OCI-LY7 (cell line): Measurements from ENCODE around the gene HPSE2. TPM values are rescaled to one million over a fixed set of nuclear protein-coding genes. Genes with fewer than 3 reads are reported as not detected.

Experiments used
- BruUV-seq: library from RNA; stranded (reverse); fragments of 400-500 nt; replicated peaks from 2 replicates; lab custom pipeline; 2021; lab: Mats Ljungman, UMichigan
- CTCF ChIA-PET: fragments of 300-600 bp; sonication (Branson Sonifier 250); formaldehyde crosslinking; loops from one replicate; lab custom pipeline; 2022; ENCODE audit warnings: antibody characterized with exemption; ENCODE audit not compliant: unreplicated experiment; lab: Charles Lee
- POLR2A ChIA-PET: fragments of 300-600 bp; sonication (Branson Sonifier 250); formaldehyde crosslinking; loops from one replicate; lab custom pipeline; 2022; ENCODE audit warnings: antibody characterized with exemption; lab: Charles Lee
- DNase-seq: peaks from one replicate; pipeline ENCODE4 v3.0.0-alpha.2; 2015; ENCODE audit warnings: low spot score
- H2AFZ ChIP-seq: fragments of 200-600 bp; sonication (generic), shearing (Covaris generic); 2 replicates; pipeline ENCODE4 v1.6.1; 2014; ENCODE audit warnings: mild to moderate bottlenecking, antibody characterized with exemption, low read length, moderate library complexity
- H3K27ac ChIP-seq: fragments of 200-600 bp; sonication (generic); 2 replicates; pipeline ENCODE4 v1.5.1; 2014; ENCODE audit warnings: mixed run types, low read depth, mild to moderate bottlenecking, moderate library complexity, low read length, inconsistent platforms; ENCODE audit not compliant: poor library complexity, severe bottlenecking
- H3K36me3 ChIP-seq: fragments of 200-600 bp; sonication (generic); 2 replicates; pipeline ENCODE4 v1.6.1; 2014; ENCODE audit warnings: mild to moderate bottlenecking, antibody characterized with exemption, low read length, moderate library complexity, mixed read lengths; ENCODE audit not compliant: insufficient read depth
- H3K4me1 ChIP-seq: fragments of 200-600 bp; sonication (generic); 2 replicates; pipeline ENCODE4 v1.5.1; 2014; ENCODE audit warnings: mild to moderate bottlenecking, low read length; ENCODE audit not compliant: insufficient read depth, poor library complexity, severe bottlenecking
- H3K4me2 ChIP-seq: fragments of 200-600 bp; sonication (generic); 2 replicates; pipeline ENCODE4 v1.6.1; 2014; ENCODE audit warnings: mild to moderate bottlenecking, low read length
- H3K4me3 ChIP-seq: fragments of 200-600 bp; sonication (generic); 2 replicates; pipeline ENCODE4 v1.5.1; 2014; ENCODE audit warnings: mild to moderate bottlenecking, low read depth, low read length; ENCODE audit not compliant: poor library complexity, severe bottlenecking
- H3K79me2 ChIP-seq: fragments of 200-600 bp; sonication (generic); 2 replicates; pipeline ENCODE4 v1.6.1; 2016; ENCODE audit warnings: low read depth, mild to moderate bottlenecking, low read length, moderate library complexity, mixed read lengths; ENCODE audit not compliant: insufficient read depth
- H3K9me2 ChIP-seq: fragments of 200-600 bp; sonication (generic); 2 replicates; pipeline ENCODE4 v1.6.1; 2016; ENCODE audit warnings: mild to moderate bottlenecking, low read length, mixed read lengths; ENCODE audit not compliant: insufficient read depth
- H3K9me3 ChIP-seq: fragments of 200-600 bp; sonication (generic); 2 replicates; pipeline ENCODE4 v1.6.1; 2014; ENCODE audit warnings: mild to moderate bottlenecking, mixed run types, low read length, mixed read lengths
- H4K20me1 ChIP-seq: fragments of 200-600 bp; sonication (generic); 2 replicates; pipeline ENCODE4 v1.6.1; 2014; ENCODE audit warnings: mild to moderate bottlenecking, antibody characterized with exemption, low read length, moderate library complexity, mixed read lengths; ENCODE audit not compliant: insufficient read depth
- CTCF ChIP-seq: fragments of 200-600 bp; sonication (generic); conservative IDR thresholded peaks from 2 replicates; pipeline ENCODE4 v1.5.1; 2014; ENCODE audit warnings: mild to moderate bottlenecking, antibody characterized with exemption, low read length, moderate library complexity, mixed read lengths
- EZH2phosphoT487 ChIP-seq: fragments of 200-600 bp; sonication (generic); IDR thresholded peaks from 2 replicates; pipeline ENCODE4 v1.6.1; 2018; ENCODE audit warnings: low read depth, borderline replicate concordance, mild to moderate bottlenecking, mixed run types, antibody characterized with exemption, low read length, moderate library complexity, mixed read lengths
- intact Hi-C: fragments of 100-400 bp; cut with micrococcal nuclease; formaldehyde crosslinking; loops from one replicate; pipeline ENCODE4 v1.10.0; 2022; ENCODE audit not compliant: unreplicated experiment
- total RNA-seq, 2 experiments: library from RNA; depleted of rRNA in 1 of 2; stranded (reverse); fragments of >200 nt in 1 of 2; shearing (Covaris generic) in 1 of 2; gene quantifications; 2 replicates each; pipeline ENCODE4 v1.2.3, GENCODE V29; 2014 to 2022

The HPSE2 gene
- total RNA-seq, 2 experiments from 2014 or later = not detected

- Histone ChIP-seq H3K27ac (no peak overlapping the region), H3K4me3 (no peak overlapping the region), H3K79me2 (no peaks in the 10 kb centered on the region), H3K4me1 (no peaks in the 10 kb centered on the region), H3K9me2 (no peaks in the 10 kb centered on the region), H3K36me3 (no peaks in the 10 kb centered on the region), H3K4me2 (no peak overlapping the region), H3K9me3 (no peaks in the 10 kb centered on the region), H2AFZ (no peak overlapping the region), H4K20me1 (no peaks in the 10 kb centered on the region)
- ChIA-PET POLR2A (no interaction called here), CTCF (no interaction called here)
- no peak for TF ChIP-seq CTCF
- TF ChIP-seq EZH2phosphoT487 = no peak
- intact Hi-C loops = no loop called here
- no TSS peak for BruUV-seq
- no peak for DNase-seq
Observed at GRCh38 chr10:98924526-98924925, 311.1 kb downstream of the HPSE2 start.

- intact Hi-C loops = no loop called here
- Histone ChIP-seq H3K9me2 (no peaks in the 10 kb centered on the region), H3K79me2 (no peaks in the 10 kb centered on the region), H3K4me3 (no peak overlapping the region), H3K9me3 (no peaks in the 10 kb centered on the region), H3K4me1 (no peaks in the 10 kb centered on the region), H2AFZ (no peak overlapping the region), H3K36me3 (no peaks in the 10 kb centered on the region), H4K20me1 (no peaks in the 10 kb centered on the region), H3K27ac (no peak overlapping the region), H3K4me2 (no peak overlapping the region)
- TF ChIP-seq EZH2phosphoT487 (no peak), CTCF (no peak)
- no peak for DNase-seq
- no TSS peak for BruUV-seq
- POLR2A ChIA-PET = no interaction called here
- CTCF ChIA-PET = no interaction called here
Observed at GRCh38 chr10:98921316-98921715, 314.3 kb downstream of the HPSE2 start.

- intact Hi-C loops = no loop called here
Observed at GRCh38 chr10:98920807-98921206, 314.8 kb downstream of the HPSE2 start.

More at GRCh38 chr10:98920807-98921206, 314.8 kb downstream of the HPSE2 start:
- Histone ChIP-seq H4K20me1 (no peaks in the 10 kb centered on the region), H3K9me2 (no peaks in the 10 kb centered on the region), H3K36me3 (no peaks in the 10 kb centered on the region), H3K27ac (no peak overlapping the region), H3K9me3 (no peaks in the 10 kb centered on the region), H2AFZ (no peak overlapping the region), H3K4me2 (no peak overlapping the region), H3K4me3 (no peak overlapping the region), H3K79me2 (no peaks in the 10 kb centered on the region), H3K4me1 (no peaks in the 10 kb centered on the region)
- BruUV-seq = no TSS peak
- no peak for DNase-seq
- CTCF ChIA-PET = no interaction called here
- TF ChIP-seq CTCF (no peak), EZH2phosphoT487 (no peak)
- POLR2A ChIA-PET = no interaction called here
